ENCODE results near the gene ALDH18A1.
"Not testable (repeated sequence)": the region's sequence is repeated elsewhere in the genome, so short reads cannot be mapped to it uniquely, and the experiment has no call there.

The ALDH18A1 gene

DNA sequence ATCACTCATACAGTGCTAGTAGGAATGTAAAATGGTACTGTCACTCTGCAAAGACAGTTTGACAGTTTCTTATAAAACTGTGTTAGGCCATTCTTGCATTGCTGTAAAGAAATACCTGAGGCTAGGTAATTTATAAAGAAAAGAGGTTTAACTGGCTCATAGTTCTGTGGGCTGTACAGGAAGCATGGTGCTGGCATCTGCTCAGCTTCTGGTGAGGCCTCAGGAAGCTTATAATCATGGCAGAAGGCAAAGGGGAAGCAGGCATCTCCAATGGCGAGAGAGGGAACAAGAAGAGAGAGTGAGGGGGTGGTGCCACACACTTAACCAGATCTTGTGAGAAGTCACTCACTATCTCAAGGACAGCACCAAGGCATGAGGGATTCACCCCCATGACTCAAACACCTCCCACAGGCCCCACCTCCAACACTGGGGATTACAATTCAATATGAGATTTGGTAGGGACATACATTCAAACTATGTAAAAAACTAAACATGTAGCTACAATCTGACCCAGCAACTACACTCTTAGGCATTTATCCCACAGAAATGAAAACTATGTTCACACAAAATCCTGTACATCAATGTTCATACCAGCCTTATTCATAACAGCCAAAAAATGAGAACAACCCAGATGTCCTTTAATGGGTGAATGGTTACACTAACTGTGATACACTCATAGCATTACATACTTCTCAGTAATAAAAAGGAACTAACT lies 5.0 kb downstream of the ALDH18A1 start:
- DNase-seq (ENCODE audit: low read depth in 1 of 2, low spot score in 1 of 2): no peak

- DNase-seq (ENCODE audit: low read depth in 1 of 2, low spot score in 1 of 2): no peak
These were observed 6.3 kb downstream of the ALDH18A1 start for GRCh38 chr10:95650232-95650631.

DNA sequence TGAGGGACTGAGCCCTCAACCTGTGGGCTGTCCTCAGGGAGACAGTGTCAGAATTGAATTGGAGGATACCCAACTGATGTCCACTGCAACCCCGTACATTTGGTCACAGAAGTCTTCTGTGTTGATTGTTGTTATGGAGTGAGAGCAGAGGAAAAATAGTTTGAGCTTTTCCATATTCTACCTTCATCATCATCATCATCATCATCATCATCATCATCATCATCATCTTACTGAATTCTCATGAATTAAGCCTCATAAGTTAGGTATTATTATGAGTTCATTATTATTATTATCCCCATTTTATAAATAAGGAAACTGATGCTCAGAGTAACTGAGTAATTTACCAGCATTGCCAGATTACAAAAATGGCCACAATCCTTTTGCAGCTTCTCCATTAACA lies 8.4 kb downstream of the ALDH18A1 start:
- no peak for DNase-seq (ENCODE audit: low read depth in 1 of 2, low spot score in 1 of 2)

DNA sequence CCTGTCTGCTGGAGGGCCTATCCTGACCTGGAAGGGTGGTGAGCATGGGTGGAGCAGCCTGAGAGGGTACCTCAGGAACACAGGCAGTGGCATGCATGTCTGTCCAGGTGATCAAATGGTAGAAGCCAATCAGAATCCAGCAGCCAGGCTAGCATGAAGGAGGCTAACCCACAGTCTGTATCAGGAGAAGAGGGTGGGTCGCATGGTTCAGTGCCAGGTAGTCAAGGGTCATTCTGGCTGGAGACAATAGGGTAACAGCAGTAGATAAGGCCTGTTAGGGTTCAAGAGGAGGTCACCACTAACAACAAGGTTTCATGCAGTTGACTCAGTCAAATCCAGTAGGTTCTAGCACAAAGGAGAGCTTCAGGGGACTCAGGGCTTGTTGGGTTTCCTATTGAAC lies 10.4 kb downstream of the ALDH18A1 start:
- no peak for DNase-seq (ENCODE audit: low read depth in 1 of 2, low spot score in 1 of 2)

- DNase-seq (ENCODE audit: low read depth in 1 of 2, low spot score in 1 of 2): no peak
These were observed 11.6 kb downstream of the ALDH18A1 start for GRCh38 chr10:95644901-95645300.

GRCh38 chr10:95640891-95641315 lies 15.6 kb downstream of the ALDH18A1 start:
- DNase-seq (ENCODE audit: low read depth in 1 of 2, low spot score in 1 of 2): no peak

- no peak for DNase-seq (ENCODE audit: low read depth in 1 of 2, low spot score in 1 of 2)
These were observed 18.6 kb downstream of the ALDH18A1 start for GRCh38 chr10:95637911-95638310.

- DNase-seq (ENCODE audit: low read depth in 1 of 2, low spot score in 1 of 2): no peak
These were observed 19.4 kb downstream of the ALDH18A1 start for GRCh38 chr10:95637140-95637539.

DNA sequence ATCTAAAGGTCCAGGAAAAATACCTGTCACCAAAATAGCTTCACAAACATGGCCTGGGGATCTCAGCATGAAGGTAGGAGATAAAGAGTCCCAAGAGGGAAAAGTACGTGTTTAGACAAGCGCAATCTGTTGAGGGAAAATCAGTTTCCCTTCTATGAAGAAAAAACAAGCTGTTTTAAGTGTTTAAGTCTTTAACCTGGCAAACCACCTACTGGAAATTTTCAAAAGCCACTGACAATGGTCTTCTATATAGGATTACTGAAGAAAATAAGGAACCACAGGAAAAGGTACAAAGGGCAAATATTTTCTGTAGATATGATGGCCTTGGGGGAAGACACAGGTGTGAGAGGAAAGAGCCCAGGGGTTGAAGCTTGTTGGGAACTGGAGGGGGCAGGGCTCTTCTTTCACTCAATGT lies 21.2 kb downstream of the ALDH18A1 start:
- no peak for DNase-seq (ENCODE audit: low read depth in 1 of 2, low spot score in 1 of 2)

GRCh38 chr10:95628786-95629185 lies 27.7 kb downstream of the ALDH18A1 start:
- DNase-seq (ENCODE audit: low read depth in 1 of 2, low spot score in 1 of 2): no peak

GRCh38 chr10:95626500-95626899 lies 30.0 kb downstream of the ALDH18A1 start:
- DNase-seq (ENCODE audit: low read depth in 1 of 2, low spot score in 1 of 2): no peak

DNA sequence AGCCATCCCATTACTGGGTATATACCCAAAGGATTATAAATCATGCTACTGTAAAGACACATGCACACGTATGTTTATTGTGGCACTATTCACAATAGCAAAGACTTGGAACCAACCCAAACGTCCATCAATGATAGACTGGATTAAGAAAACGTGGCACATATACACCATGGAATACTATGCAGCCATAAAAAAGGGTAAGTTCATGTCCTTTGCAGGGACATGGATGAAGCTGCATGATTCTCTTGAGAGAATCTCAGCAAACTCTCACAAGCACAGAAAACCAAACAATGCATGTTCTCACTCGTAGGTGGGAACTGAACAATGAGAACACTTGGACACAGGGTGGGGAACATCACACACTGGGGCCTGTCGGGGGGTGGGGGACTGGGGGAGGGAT lies 36.1 kb downstream of the ALDH18A1 start:
- DNase-seq (ENCODE audit: low read depth in 1 of 2, low spot score in 1 of 2): not testable (repeated sequence)

DNA sequence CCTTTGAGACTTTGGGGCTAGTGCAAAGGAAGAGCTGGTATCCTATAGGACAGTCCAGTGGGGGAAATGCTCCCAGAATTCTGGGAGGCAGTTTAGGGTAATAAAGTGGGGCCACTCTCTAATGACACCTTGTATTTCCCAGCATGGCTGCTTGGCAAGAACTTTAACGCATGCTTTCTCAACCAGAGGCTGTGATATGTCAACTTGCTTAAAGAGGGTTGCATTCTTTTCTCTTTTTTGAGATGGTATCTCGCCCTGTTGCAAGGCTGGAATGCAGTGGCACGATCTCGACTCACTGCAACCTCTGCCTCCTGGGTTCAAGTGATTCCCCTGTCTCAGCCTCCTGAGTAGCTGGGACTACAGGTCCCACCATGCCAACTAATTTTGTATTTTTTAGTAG lies 38.4 kb downstream of the ALDH18A1 start:
- no peak for DNase-seq (ENCODE audit: low read depth in 1 of 2, low spot score in 1 of 2)

DNA sequence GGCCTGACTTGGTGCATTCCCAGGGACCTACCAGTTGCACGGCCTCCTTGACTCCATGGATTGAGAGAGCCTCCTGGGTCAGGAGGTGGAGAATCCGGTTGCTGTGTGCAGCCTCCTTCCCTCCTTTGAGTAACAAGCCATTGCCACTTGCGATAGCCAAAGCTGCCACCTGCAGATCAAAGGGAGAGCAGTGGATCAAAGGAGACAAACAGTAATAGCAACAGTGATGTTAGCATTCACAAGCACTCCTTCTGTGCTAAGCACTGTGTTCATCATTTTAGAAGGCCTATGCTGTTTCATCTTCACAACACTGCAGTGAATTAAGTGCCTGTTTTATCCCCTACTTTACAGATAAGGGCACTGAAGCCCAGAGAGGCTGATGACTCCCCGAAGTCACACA lies 40.1 kb downstream of the ALDH18A1 start:
- no peak for DNase-seq (ENCODE audit: low read depth in 1 of 2, low spot score in 1 of 2)

DNA sequence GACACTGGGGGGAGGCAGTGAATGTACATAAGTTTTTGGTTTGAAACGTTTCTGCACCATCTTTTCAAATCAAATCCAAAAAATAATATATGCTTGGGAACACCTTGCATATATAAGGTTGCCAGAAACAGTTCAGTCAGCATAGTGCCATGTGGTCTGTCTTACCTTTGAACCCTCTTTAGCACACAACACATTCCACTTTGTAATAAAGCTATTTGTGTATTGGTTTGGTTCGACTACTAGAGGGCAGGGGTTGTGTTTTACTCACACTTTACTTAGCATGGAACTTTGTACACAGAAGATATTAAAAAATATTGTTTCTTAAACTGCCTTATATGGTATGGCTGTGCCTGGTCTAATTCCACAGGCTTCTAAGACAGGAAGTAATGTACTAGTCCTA lies 43.2 kb downstream of the ALDH18A1 start:
- no peak for DNase-seq (ENCODE audit: low read depth in 1 of 2, low spot score in 1 of 2)

DNA sequence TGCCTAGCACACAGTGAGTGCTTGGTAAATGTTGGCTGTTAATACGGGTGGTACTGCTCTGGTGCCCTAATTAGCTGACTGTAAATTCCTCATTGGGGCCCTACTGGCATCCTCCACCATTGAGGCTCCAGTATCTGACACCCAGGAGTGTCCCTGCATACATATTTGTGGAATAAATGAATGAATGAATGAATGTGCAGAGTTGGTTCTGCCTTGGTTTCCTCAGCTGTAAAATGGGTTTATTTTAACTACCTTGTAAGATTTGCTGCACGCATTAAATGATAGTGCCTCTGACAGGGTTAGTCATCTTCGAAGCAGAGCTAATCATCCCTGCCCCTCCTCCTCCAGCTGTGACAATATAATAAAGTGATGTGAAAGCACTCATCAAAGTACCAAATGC lies 45.8 kb downstream of the ALDH18A1 start:
- DNase-seq (ENCODE audit: low read depth in 1 of 2, low spot score in 1 of 2): no peak

- no peak for DNase-seq (ENCODE audit: low read depth in 1 of 2, low spot score in 1 of 2)
These were observed 49.6 kb downstream of the ALDH18A1 start for GRCh38 chr10:95606922-95607321.

- no peak for DNase-seq (ENCODE audit: low read depth in 1 of 2, low spot score in 1 of 2)
These were observed 51.3 kb downstream of the ALDH18A1 start for GRCh38 chr10:95605163-95605562.

DNA sequence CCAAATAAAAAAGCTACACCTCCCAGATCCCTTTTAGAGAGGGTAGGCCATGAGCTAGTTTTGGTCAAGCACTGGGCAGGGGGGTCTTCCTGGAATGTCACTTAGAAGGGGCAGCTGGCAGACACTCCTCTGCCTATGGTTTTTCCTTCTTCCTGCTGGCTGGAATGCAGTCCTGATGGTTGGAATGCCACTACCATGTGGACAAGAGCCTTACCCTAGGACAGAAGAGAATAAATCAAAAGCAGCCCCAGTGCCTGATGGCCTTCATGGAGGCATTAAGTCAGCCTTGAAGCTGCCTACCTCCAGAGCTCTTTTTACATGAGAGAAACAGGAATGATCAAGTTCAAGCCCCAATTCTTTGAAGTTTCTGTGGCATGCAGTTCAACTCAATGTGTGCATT lies 51.9 kb downstream of the ALDH18A1 start:
- no peak for DNase-seq (ENCODE audit: low read depth in 1 of 2, low spot score in 1 of 2)

GRCh38 chr10:95602382-95602781 lies 54.1 kb downstream of the ALDH18A1 start:
- no peak for DNase-seq (ENCODE audit: low read depth in 1 of 2, low spot score in 1 of 2)

- peak in 1 of 2 donors; percentile 2 for DNase-seq (ENCODE audit: low read depth in 1 of 2, low spot score in 1 of 2)
These were observed 55.3 kb downstream of the ALDH18A1 start for GRCh38 chr10:95601116-95601719.

- no peak for DNase-seq (ENCODE audit: low read depth in 1 of 2, low spot score in 1 of 2)
These were observed 56.4 kb downstream of the ALDH18A1 start for GRCh38 chr10:95600158-95600557.

- no peak for DNase-seq (ENCODE audit: low read depth in 1 of 2, low spot score in 1 of 2)
These were observed 58.7 kb downstream of the ALDH18A1 start for GRCh38 chr10:95597788-95598187.
